ENCODE results near the gene CEP170.
"Not testable (repeated sequence)": the region's sequence is repeated elsewhere in the genome, so short reads cannot be mapped to it uniquely, and the experiment has no call there.

DNA sequence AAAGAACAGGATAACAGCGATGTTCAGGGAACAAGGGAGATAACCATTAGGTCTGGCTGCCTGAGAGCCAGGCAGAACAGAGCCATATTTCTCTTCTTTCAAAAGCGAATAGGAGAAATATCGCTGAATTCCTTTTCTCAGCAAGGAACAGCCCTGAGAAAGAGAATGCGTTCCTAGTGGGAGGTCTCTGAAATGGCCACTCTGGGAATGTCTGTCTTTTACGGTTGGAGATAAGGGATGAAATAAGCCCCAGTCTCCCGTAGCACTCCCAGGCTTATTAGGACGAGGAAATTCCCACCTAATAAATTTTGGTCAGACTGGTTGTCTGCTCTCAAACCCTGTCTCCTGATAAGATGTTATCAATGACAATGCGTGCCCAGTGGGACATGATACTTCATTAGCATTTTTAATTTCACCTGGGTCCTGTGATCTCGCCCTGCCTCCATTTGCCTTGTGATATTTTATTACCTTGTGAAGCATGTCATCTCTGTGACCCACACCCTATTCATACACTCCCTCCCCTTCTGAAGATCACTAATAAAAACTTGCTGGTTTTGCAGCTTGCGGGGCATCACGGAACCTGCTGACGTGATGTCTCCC lies 39.7 kb downstream of the CEP170 start:
- not testable (repeated sequence) for TF ChIP-seq YY1 (IDR thresholded peaks at IDR 0.05; ENCODE audit: low read depth, low read length); TCF3 (IDR thresholded peaks at IDR 0.05; ENCODE audit: borderline replicate concordance, insufficient read depth, low read depth, low read length); MXI1 (IDR thresholded peaks at IDR 0.05; ENCODE audit: low read depth, low read length); CEBPB (IDR thresholded peaks at IDR 0.05; ENCODE audit: borderline replicate concordance in 1 of 2, low read depth in 2 of 2, low read length in 2 of 2); BRCA1 (IDR thresholded peaks at IDR 0.05; ENCODE audit: low read depth, low read length); JUNB (IDR thresholded peaks at IDR 0.05); TAF1 (IDR thresholded peaks at IDR 0.05; ENCODE audit: borderline replicate concordance, low read depth, low read length); MAX (IDR thresholded peaks at IDR 0.05; ENCODE audit: low read depth, low read length); SREBF2 (IDR thresholded peaks at IDR 0.05; ENCODE audit: low read length); RELA (IDR thresholded peaks at IDR 0.05; ENCODE audit: borderline replicate concordance, partially characterized antibody); E4F1 (IDR thresholded peaks at IDR 0.05; ENCODE audit: borderline replicate concordance, partially characterized antibody)
- TF ChIP-seq, protein P1, sequence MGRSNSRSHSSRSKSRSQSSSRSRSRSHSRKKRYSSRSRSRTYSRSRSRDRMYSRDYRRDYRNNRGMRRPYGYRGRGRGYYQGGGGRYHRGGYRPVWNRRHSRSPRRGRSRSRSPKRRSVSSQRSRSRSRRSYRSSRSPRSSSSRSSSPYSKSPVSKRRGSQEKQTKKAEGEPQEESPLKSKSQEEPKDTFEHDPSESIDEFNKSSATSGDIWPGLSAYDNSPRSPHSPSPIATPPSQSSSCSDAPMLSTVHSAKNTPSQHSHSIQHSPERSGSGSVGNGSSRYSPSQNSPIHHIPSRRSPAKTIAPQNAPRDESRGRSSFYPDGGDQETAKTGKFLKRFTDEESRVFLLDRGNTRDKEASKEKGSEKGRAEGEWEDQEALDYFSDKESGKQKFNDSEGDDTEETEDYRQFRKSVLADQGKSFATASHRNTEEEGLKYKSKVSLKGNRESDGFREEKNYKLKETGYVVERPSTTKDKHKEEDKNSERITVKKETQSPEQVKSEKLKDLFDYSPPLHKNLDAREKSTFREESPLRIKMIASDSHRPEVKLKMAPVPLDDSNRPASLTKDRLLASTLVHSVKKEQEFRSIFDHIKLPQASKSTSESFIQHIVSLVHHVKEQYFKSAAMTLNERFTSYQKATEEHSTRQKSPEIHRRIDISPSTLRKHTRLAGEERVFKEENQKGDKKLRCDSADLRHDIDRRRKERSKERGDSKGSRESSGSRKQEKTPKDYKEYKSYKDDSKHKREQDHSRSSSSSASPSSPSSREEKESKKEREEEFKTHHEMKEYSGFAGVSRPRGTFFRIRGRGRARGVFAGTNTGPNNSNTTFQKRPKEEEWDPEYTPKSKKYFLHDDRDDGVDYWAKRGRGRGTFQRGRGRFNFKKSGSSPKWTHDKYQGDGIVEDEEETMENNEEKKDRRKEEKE (IDR thresholded peaks at IDR 0.05), result not testable (repeated sequence)
- TF ChIP-seq, protein P2, sequence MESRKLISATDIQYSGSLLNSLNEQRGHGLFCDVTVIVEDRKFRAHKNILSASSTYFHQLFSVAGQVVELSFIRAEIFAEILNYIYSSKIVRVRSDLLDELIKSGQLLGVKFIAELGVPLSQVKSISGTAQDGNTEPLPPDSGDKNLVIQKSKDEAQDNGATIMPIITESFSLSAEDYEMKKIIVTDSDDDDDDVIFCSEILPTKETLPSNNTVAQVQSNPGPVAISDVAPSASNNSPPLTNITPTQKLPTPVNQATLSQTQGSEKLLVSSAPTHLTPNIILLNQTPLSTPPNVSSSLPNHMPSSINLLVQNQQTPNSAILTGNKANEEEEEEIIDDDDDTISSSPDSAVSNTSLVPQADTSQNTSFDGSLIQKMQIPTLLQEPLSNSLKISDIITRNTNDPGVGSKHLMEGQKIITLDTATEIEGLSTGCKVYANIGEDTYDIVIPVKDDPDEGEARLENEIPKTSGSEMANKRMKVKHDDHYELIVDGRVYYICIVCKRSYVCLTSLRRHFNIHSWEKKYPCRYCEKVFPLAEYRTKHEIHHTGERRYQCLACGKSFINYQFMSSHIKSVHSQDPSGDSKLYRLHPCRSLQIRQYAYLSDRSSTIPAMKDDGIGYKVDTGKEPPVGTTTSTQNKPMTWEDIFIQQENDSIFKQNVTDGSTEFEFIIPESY (IDR thresholded peaks at IDR 0.05), result not testable (repeated sequence)
- TF ChIP-seq, protein P3, sequence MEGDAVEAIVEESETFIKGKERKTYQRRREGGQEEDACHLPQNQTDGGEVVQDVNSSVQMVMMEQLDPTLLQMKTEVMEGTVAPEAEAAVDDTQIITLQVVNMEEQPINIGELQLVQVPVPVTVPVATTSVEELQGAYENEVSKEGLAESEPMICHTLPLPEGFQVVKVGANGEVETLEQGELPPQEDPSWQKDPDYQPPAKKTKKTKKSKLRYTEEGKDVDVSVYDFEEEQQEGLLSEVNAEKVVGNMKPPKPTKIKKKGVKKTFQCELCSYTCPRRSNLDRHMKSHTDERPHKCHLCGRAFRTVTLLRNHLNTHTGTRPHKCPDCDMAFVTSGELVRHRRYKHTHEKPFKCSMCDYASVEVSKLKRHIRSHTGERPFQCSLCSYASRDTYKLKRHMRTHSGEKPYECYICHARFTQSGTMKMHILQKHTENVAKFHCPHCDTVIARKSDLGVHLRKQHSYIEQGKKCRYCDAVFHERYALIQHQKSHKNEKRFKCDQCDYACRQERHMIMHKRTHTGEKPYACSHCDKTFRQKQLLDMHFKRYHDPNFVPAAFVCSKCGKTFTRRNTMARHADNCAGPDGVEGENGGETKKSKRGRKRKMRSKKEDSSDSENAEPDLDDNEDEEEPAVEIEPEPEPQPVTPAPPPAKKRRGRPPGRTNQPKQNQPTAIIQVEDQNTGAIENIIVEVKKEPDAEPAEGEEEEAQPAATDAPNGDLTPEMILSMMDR (IDR thresholded peaks at IDR 0.05 in 2 of 3, conservative IDR thresholded peaks at IDR 0.05 in 1 of 3; ENCODE audit: control insufficient read depth in 2 of 3, extremely low read depth in 1 of 3, insufficient read depth in 1 of 3, low read depth in 3 of 3, low read length in 3 of 3), result not testable (repeated sequence)
